IPS-18a (cell line): Measurements from ENCODE around the gene SLC10A3.

Experiments used
- H3K27ac ChIP-seq: one replicate; pipeline ENCODE4 v1.5.1; 2013; ENCODE audit warnings: low read length
- H3K27me3 ChIP-seq: one replicate; pipeline ENCODE4 v1.6.1; 2013; ENCODE audit warnings: mild to moderate bottlenecking, low read length; ENCODE audit not compliant: control insufficient read depth, insufficient read depth
- H3K36me3 ChIP-seq: one replicate; pipeline ENCODE4 v1.6.1; 2013; ENCODE audit warnings: low read depth, low read length; ENCODE audit not compliant: control insufficient read depth
- H3K4me1 ChIP-seq: one replicate; pipeline ENCODE4 v1.6.1; 2013; ENCODE audit warnings: low read depth, low read length; ENCODE audit not compliant: control insufficient read depth
- H3K4me3 ChIP-seq: one replicate; pipeline ENCODE4 v1.5.1; 2013; ENCODE audit warnings: low read length
- H3K9ac ChIP-seq: one replicate; pipeline ENCODE4 v1.6.1; 2013; ENCODE audit warnings: mild to moderate bottlenecking, low read length, moderate library complexity
- H3K9me3 ChIP-seq: one replicate; pipeline ENCODE4 v1.6.1; 2013; ENCODE audit warnings: low read depth, low read length; ENCODE audit not compliant: control insufficient read depth

The SLC10A3 gene

DNA sequence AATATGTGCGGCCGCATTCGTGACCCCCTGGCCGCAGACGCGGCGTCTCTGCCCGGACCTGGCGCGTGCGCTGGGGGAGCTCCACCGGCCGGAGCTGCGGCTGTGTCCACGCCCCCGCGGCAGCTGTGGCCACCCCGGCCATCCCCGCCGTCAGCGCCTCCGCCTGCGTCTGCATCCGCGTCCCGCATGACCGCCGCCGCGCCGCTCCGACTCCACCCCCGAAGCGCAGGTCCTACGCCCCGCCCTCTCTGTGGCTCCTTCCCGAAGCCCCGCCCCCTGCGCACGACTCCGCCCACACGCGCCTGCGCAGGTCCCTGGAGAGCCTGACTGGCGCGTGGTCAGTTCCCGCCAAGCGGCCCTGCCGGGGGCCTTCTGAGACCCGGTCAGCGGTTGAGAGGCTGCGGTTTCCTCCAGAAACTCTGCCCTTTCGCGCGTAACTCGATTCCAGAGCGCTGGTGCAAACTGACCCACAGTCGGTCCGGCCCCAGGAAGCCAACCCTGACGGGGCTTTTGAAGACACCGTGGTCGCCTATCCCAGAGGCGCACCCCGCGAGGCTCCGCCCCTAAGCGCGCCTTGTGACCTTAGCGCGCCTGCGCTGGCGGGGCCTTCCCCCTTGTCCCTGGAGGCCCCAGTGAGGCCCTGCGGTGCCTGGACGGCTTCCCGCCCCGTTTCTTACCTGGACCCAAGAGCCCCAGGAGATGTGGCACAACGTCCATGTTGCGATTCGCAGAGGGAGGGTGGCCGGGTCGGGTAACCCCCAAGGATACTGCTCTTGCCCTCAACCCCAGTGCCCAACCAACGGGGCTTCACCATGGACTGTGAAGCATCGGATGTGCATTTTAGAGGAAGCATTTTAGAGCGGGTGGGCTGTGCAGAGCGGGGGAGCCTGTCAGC lies 11.5 kb downstream of the SLC10A3 start, which contains the start of gene LAGE3:
Gene LAGE3 (minus strand): TSS at position 554 of the 895 bp plus-strand sequence. CDS start 366 bp downstream, at position 188.
- Histone ChIP-seq H3K9me3 (peaks cover 6% of the 10 kb centered on the region), H3K9ac (no peak within 1 kb of the TSS), H3K27me3 (no peaks in the 10 kb centered on the region), H3K36me3 (no peaks in the 10 kb centered on the region), H3K4me3 (peak within 1 kb of the TSS; percentile 54), H3K27ac (no peak within 1 kb of the TSS), H3K4me1 (no peaks in the 10 kb centered on the region)

DNA sequence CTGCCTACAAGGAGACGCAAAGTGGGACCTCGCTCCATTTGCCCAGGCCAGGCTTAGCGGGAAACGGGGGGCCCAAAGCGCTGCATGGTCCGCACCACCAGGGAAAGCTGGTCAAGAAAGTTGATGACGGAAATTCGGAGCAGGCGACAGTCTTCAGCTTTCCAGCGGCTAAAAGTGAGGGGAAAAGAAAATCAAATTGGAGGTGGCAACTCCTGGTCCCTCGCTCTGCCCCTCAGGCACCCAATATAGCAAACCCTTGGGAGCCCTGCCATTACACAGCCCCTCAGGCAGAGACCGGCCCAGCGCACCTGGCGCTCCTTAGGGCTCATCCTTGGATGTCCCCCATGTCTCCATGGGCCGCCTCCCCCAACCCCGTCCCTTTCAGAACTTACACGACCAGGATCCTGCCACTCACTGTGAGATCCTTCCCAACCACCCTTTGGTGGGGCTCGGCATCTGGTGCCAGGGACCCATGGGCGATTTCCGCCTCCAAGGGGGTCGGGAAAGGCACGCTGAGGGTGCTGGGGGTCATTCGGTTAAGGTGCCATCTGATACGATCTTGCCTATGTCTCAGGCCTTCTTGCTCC lies 12.4 kb downstream of the SLC10A3 start:
- no peak overlapping the region for H3K9ac ChIP-seq
- no peaks in the 10 kb centered on the region for H3K36me3 ChIP-seq
- no peaks in the 10 kb centered on the region for H3K4me1 ChIP-seq
- peak overlapping the region; percentile 54 for H3K4me3 ChIP-seq
- no peaks in the 10 kb centered on the region for H3K27me3 ChIP-seq
- no peak overlapping the region for H3K27ac ChIP-seq
- peaks cover 6% of the 10 kb centered on the region for H3K9me3 ChIP-seq

DNA sequence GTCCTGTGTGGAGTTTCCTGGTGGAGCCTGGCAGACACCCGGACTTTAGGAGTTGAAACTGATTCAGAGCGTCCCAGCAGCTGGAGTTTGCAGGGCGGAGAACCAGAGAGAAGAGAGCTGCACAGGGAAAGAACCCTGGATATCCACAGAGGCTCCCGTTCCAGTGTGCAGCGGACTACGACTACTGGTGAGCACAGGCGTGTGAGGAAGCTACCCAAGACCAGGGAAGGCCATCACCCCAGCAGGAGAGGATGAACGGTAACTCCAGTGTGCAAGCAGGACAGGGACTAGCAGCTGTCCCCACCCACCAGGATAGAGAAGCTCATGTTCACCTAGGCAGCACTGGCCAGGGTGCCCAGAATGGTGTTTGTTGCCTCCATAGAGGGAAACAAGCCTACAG lies 13.6 kb downstream of the SLC10A3 start:
- no peak overlapping the region for H3K9ac ChIP-seq
- no peaks in the 10 kb centered on the region for H3K36me3 ChIP-seq
- H3K27me3 ChIP-seq: no peaks in the 10 kb centered on the region
- no peaks in the 10 kb centered on the region for H3K4me1 ChIP-seq
- H3K9me3 ChIP-seq: peaks cover 6% of the 10 kb centered on the region
- H3K4me3 ChIP-seq: no peak overlapping the region
- no peak overlapping the region for H3K27ac ChIP-seq

DNA sequence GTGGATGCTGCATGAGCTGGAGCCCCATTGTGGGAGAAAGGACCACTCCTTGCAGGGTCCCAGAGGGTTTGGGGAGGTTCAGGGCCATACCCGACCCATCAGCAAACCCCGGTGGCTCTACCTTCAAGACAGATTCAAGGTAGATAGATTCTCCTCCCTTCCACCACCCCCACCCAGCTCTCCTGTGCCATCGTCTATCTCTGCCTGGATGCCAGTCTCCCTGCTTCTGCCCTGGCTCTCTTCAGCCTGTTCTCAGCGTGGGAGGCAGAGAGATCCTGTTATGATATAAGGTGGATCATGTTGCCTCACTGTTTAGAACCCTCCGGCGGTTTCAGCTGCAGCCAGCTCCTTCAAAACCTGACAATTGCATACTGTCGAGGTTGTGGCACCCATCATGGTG lies 16.7 kb downstream of the SLC10A3 start:
- Histone ChIP-seq H3K4me1 (no peaks in the 10 kb centered on the region), H3K9ac (no peak overlapping the region), H3K36me3 (no peaks in the 10 kb centered on the region), H3K9me3 (peaks cover 6% of the 10 kb centered on the region), H3K27ac (no peak overlapping the region), H3K27me3 (no peaks in the 10 kb centered on the region), H3K4me3 (no peak overlapping the region)

DNA sequence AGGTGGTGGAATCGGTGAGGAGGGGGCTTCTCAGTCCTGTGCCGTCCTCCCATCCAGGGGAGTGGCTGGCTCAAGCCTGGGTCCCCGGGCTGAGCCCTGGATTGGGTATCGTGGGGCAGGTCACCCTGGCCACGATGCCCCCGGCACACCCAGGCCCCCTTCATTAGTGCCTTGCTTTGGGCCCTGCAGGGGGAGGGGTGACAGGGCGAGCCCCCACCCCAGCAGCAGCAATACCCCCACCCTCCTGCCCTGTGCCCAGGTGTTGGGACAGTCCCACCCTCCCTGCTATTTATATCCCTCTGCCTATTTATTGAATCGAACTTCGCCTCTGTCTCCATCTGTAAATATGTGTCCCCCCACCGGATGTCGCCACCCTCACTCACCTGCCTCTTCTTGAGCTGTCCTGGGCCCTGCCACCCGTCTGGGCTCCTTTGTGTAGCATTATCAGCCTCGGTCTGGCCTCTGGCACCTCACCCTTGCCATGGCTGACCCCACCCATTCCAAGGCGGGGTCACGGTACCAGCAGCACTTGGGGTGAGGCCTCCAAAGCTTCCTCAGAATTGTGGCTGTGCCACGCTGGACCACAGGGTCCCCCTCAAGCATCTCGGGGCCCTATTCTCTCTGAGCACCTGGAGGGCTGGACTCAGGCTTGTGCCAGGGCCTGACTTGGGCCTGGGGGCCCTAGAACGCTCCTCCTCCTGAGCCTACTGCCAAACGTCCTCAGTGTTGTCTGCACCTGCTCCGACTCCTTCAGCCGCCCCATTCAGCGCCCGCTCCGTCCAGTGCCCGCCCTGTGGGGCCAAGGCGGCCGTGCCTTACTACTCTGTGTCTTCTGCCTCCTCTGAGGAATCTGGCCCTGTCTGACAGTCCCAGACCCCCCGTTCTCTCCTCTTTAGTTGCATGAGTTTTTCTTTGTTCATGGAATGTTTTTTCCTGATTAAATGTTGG lies 17.5 kb downstream of the SLC10A3 start:
- Histone ChIP-seq H3K36me3 (peaks cover 5% of the 10 kb centered on the region), H3K9ac (no peak overlapping the region), H3K4me3 (no peak overlapping the region), H3K27ac (no peak overlapping the region), H3K4me1 (no peaks in the 10 kb centered on the region), H3K9me3 (peaks cover 6% of the 10 kb centered on the region), H3K27me3 (no peaks in the 10 kb centered on the region)

DNA sequence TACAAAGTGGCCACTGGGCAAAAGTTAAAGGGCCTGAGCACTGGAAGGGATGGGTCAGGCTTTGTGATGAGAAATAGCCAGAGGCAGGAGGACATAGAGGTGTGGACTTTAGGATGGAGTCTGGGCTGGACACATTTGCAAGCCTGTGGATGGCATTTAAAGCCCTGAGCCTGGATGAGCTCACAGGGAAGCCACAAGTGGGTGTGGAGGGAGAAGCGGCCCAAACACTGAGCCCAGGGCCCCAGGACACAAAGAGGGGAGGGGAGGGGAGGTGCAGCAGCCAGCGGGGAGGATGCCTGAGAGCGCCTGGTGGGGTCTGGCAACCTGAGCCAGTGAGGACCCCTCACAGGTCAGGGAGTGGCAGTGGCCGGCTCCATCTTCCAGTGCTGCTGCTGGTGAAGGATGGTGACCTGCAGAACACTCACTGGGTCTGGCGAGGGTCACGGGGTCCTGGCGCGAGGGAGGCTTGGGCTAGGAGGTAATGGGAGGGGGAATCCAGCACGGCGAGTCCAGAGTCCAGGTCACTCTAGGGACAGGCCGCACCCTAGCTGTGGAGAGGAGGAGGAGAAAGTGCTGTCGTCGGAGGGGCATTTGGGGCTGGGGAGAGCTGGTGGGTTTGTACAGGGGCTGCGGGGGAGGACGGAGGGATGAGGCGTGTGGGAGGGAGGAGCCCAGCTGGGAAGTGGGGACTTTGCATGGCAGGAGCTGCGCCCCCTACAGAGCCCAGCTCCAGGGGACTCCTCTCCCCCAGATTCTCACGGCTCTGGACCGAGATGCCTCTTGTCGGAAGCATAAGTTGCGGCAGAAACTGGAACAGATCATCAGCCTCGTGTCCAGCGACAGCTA lies 18.4 kb downstream of the SLC10A3 start:
- Histone ChIP-seq H3K9me3 (peaks cover 6% of the 10 kb centered on the region), H3K36me3 (peaks cover 5% of the 10 kb centered on the region), H3K27ac (no peak overlapping the region), H3K4me1 (no peaks in the 10 kb centered on the region), H3K27me3 (no peaks in the 10 kb centered on the region), H3K9ac (no peak overlapping the region), H3K4me3 (no peak overlapping the region)

DNA sequence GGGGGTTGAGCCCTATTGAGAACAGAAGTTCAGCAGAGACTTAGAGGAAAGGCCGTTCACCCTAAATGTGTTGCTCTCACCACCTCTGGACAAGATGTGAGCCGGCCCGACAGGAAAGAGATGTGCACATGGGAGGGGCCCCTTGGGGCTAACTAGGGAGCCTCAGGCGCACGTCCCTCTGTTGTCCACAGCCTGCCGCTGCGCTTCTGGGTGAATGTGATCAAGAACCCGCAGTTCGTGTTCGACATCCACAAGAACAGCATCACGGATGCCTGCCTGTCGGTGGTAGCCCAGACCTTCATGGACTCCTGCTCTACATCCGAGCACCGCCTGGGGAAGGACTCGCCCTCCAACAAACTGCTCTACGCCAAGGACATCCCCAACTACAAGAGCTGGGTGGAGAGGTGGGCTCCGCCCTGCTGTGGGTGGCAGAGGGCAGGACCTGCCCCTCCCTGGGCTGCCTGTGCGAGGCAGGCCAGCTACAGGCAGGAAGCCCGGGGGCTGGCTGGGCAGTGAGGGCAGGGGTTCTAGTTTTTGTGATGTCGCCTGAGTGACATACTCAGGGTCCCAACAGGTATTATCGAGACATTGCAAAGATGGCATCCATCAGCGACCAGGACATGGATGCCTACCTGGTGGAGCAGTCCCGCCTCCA lies 19.4 kb downstream of the SLC10A3 start:
- Histone ChIP-seq H3K4me1 (no peaks in the 10 kb centered on the region), H3K27ac (no peak overlapping the region), H3K9me3 (peaks cover 6% of the 10 kb centered on the region), H3K27me3 (no peaks in the 10 kb centered on the region), H3K36me3 (peaks cover 5% of the 10 kb centered on the region), H3K9ac (no peak overlapping the region), H3K4me3 (no peak overlapping the region)

DNA sequence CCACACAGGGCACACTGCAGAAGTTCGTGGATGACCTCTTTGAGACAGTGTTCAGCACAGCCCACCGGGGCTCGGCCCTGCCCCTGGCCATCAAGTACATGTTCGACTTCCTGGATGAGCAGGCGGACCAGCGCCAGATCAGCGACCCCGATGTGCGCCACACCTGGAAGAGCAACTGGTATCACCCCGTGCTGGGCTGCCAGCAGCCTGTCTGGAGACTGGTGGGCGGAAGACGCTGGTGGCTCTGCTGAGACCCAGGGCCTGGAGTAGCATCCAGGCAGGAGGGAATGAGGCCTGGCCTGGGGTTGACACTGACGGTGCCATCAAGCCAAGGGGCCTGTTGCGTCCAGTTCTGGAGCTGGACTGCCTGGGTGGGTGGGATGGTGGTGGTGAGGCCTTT lies 20.0 kb downstream of the SLC10A3 start:
- Histone ChIP-seq H3K4me1 (no peaks in the 10 kb centered on the region), H3K27me3 (no peaks in the 10 kb centered on the region)

DNA sequence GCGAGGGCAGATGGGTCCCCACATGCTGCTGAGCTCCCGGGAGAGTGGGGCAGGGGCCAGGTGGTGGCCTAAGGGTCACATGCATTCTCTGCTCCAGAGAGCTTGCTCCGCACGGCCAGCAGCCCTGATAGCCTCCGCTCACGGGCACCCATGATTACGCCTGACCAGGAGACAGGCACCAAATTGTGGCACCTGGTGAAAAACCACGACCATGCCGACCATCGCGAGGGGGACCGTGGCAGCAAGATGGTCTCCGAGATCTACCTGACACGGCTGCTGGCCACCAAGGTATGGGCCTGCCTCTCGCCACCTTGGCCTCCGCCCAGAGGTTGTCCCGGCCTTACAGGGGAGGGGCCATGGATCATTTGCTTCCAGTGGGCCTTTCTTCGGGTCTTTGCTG lies 20.5 kb downstream of the SLC10A3 start:
- H3K9ac ChIP-seq: no peak overlapping the region
- no peaks in the 10 kb centered on the region for H3K27me3 ChIP-seq
- no peak overlapping the region for H3K27ac ChIP-seq
- peaks cover 5% of the 10 kb centered on the region for H3K36me3 ChIP-seq
- H3K4me1 ChIP-seq: no peaks in the 10 kb centered on the region
- no peak overlapping the region for H3K4me3 ChIP-seq
- no peaks in the 10 kb centered on the region for H3K9me3 ChIP-seq

More for the DNA sequence above, 20.0 kb downstream of the SLC10A3 start:
- H3K27ac ChIP-seq: no peak overlapping the region
- H3K4me3 ChIP-seq: no peak overlapping the region
- H3K9ac ChIP-seq: no peak overlapping the region
- H3K36me3 ChIP-seq: peaks cover 5% of the 10 kb centered on the region
- H3K9me3 ChIP-seq: peaks cover 2% of the 10 kb centered on the region

DNA sequence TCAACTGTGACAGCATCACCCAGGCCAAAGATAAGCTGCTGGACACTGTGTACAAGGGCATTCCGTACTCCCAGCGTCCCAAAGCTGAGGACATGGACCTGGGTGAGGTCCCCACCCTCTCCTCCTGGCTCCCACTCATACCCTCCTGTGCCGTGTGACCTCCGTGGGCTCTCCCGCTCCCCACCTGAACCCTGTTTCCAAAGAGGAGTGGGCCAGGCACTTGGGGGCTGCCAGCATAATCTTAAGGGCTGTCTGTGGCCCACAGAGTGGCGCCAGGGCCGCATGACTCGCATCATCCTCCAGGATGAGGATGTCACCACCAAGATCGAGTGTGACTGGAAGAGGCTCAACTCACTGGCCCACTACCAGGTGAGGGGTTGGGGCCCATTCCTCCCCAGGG lies 21.3 kb downstream of the SLC10A3 start:
- Histone ChIP-seq H3K4me3 (no peak overlapping the region), H3K27me3 (no peaks in the 10 kb centered on the region), H3K27ac (no peak overlapping the region), H3K4me1 (no peaks in the 10 kb centered on the region), H3K9ac (no peak overlapping the region), H3K9me3 (no peaks in the 10 kb centered on the region), H3K36me3 (peaks cover 5% of the 10 kb centered on the region)
